ENCODE results near the gene OR4C16. TPM values are rescaled to one million over a fixed set of nuclear protein-coding genes. Genes with fewer than 3 reads are reported as not detected.

The OR4C16 gene
- total RNA-seq: not detected

GRCh38 chr11:55571828-55572227 is at the start of gene OR4C16:
OR4C16 (plus strand) TSS chr11:55572128; CDS start chr11:55572128, 0 bp downstream.
- Mint-ChIP-seq H3K27ac (no peak within 1 kb of the TSS), H3K4me3 (no peak within 1 kb of the TSS), H3K4me1 (no peaks in the 10 kb centered on the region), H3K27me3 (no peaks in the 10 kb centered on the region), H3K36me3 (ENCODE audit: low read depth) (no peaks in the 10 kb centered on the region), H3K9me3 (peaks cover 24% of the 10 kb centered on the region)
- no peak for ATAC-seq (replicated peaks)

GRCh38 chr11:55554169-55554568 is 17.8 kb upstream of the OR4C16 start, which contains the start of gene OR4C15:
OR4C15 (plus strand) TSS chr11:55554469; CDS start chr11:55554469, 0 bp downstream.
- H3K4me1 Mint-ChIP-seq: no peaks in the 10 kb centered on the region
- no peaks in the 10 kb centered on the region for H3K36me3 Mint-ChIP-seq (ENCODE audit: low read depth)

GRCh38 chr11:55572548-55572947 is 620 bp downstream of the OR4C16 start:
- Mint-ChIP-seq H3K27me3 (no peaks in the 10 kb centered on the region), H3K4me3 (no peak overlapping the region), H3K4me1 (no peaks in the 10 kb centered on the region), H3K9me3 (peaks cover 24% of the 10 kb centered on the region), H3K27ac (no peak overlapping the region), H3K36me3 (ENCODE audit: low read depth) (no peaks in the 10 kb centered on the region)
- ATAC-seq (replicated peaks): no peak

More at GRCh38 chr11:55554169-55554568, 17.8 kb upstream of the OR4C16 start, which contains the start of gene OR4C15:
- Mint-ChIP-seq H3K27ac (no peak within 1 kb of the TSS), H3K4me3 (no peak within 1 kb of the TSS), H3K27me3 (no peaks in the 10 kb centered on the region), H3K9me3 (peaks cover 31% of the 10 kb centered on the region)
- ATAC-seq (replicated peaks): no peak

GRCh38 chr11:55607545-55607944 is 35.6 kb downstream of the OR4C16 start, which contains the start of gene OR4C11:
OR4C11 (minus strand) TSS chr11:55607645; CDS start chr11:55604373, 3,272 bp downstream.
- ATAC-seq (replicated peaks): no peak
- H3K36me3 Mint-ChIP-seq (ENCODE audit: low read depth): no peaks in the 10 kb centered on the region
- no peak within 1 kb of the TSS for H3K4me3 Mint-ChIP-seq
- peaks cover 17% of the 10 kb centered on the region for H3K9me3 Mint-ChIP-seq
- no peaks in the 10 kb centered on the region for H3K27me3 Mint-ChIP-seq
- H3K27ac Mint-ChIP-seq: no peak within 1 kb of the TSS
- no peaks in the 10 kb centered on the region for H3K4me1 Mint-ChIP-seq

Other genes with a start within 250 kb of the OR4C16 start
- not detected for gene OR4A16, start 228.9 kb upstream of the OR4C16 start, total RNA-seq
- not detected for gene OR4A15, start 204.2 kb upstream of the OR4C16 start, total RNA-seq
- gene OR4C15, start 17.7 kb upstream of the OR4C16 start, total RNA-seq: not detected
- not detected for gene OR4C11, start 35.5 kb downstream of the OR4C16 start, total RNA-seq
- gene OR4P4, start 63.0 kb downstream of the OR4C16 start, total RNA-seq: not detected
- gene OR4S2, start 76.2 kb downstream of the OR4C16 start, total RNA-seq: not detected
- not detected for gene OR4C6, start 90.1 kb downstream of the OR4C16 start, total RNA-seq
- gene OR5D13, start 201.3 kb downstream of the OR4C16 start, total RNA-seq: not detected
- gene OR5D14, start 223.4 kb downstream of the OR4C16 start, total RNA-seq: not detected
- not detected for gene OR5L1, start 239.2 kb downstream of the OR4C16 start, total RNA-seq
- not detected for gene OR5D18, start 247.5 kb downstream of the OR4C16 start, total RNA-seq